ENCODE results near the gene EYS.
"Not testable (repeated sequence)": the region's sequence is repeated elsewhere in the genome, so short reads cannot be mapped to it uniquely, and the experiment has no call there.

The EYS gene

GRCh38 chr6:64085126-64085525 lies 1621.9 kb downstream of the EYS start:
- DNase-seq: no peak

DNA sequence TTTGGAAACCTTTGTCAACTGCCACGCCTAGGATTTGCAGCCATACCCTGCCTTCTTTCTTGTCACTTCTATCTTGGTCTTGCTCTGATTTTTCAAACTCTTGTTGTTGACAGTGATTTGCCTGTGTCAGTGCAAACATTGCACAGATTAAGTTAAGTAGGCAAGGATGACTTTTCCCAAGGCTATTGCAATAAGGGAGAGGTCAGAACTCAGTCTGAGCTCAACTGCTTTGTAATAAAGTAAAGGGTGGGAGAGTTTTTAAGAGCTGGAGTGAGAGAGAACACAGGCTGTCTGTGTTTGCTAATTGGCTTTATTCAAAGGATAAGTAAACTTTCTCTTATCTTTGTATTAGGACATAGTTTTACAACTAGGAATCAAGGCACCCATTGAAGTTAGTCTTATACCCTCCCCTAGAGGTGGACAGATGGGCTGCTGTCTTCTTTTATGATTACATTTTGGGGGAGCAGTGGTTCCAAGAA lies 1622.8 kb downstream of the EYS start:
- no peak for DNase-seq

DNA sequence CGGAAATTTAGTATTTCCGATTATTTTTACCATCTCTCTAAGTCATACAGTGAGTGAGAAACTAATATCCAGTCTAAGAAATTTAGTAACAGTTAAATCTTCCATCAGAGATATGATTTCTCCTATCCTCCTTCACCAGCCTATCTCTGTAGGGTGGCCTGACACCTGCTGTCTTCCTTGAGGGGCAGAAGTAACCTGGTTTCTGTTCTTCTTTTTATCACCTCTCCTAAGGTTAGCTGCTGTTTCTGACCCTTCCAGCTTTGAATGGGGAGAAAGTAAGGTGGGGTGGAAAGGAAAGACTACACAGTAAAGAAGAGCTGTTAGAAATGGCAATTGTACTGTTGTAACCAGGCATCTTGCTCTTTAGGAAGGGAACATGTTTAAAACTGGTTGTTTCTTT lies 1623.8 kb downstream of the EYS start:
- no peak for DNase-seq

GRCh38 chr6:64081453-64081852 lies 1625.6 kb downstream of the EYS start:
- no peak for DNase-seq

DNA sequence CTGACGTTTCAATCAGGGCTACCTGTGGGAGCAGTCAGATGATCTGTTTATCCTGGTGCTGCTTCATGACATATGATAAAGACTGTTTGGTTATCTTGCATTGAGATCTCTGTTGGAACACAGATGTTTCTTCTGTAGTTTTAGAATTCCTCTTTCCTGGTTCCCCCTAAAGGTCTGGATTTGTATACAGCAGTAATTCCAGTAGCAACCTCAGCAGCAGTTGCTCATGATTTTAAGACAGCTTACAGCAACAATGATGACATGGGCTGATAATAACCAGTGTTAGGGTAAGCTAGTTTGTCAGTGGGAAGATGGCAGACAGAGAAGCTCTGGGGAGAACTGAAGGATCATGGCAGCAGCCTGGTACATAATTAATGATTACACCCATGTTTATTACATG lies 1632.0 kb downstream of the EYS start:
- no peak for DNase-seq

DNA sequence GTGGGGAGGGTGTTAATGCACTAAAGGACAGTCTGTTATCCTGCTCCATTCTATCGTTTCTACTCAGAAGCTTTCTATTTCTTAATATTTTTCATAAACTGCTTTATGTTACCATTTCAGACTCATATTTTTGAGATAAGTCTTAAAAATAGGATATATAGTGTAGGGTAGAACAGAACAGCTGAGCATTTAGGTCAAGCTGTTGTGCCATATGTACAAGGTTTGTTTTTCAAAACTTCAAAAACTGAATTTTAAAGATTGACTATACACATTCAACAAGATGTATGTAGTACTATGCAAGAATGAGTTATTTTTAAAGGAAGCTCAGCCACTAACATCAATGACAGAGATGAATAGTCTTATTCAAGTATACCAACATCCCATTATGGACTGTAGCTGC lies 1634.3 kb downstream of the EYS start:
- no peak for DNase-seq

DNA sequence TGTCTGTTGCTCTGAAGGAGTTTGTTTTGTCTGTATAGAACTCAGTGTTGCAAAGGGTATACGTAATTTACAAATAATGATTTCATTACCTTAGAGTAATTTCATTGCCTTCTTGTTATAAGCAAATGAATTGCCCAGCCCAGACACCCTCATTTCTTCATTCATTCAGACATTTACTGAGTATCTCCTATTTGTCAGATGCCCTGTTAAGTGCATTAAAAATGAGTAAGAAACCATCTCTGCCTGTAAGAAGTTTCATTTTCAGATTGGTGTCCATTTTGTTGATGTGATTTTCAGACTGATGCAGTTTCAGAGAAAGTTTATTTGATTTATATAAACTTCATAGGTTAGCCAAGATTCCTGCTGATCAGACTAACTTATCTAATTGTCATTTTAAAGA lies 1642.1 kb downstream of the EYS start:
- no peak for DNase-seq

- DNase-seq: no peak
Observed at GRCh38 chr6:64062960-64063683, 1643.9 kb downstream of the EYS start.

DNA sequence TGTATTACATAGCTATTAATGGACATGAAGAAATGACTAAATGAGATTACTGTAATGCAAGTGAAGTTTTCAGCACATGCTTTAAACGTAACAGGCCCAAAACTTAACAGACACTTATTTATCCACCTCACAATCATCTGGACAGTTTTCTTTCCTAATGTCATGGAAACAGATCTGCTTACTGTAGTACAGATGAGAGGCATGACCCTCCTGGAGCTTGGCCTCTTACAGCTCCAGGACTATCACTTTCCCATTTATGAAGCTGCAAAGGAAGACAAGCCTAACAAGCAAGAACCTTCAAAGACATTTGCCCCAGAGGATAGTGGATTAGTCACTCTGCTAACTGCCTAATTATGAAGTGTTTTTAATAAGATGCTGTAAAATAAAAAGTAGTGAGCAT lies 1652.2 kb downstream of the EYS start:
- DNase-seq: no peak

DNA sequence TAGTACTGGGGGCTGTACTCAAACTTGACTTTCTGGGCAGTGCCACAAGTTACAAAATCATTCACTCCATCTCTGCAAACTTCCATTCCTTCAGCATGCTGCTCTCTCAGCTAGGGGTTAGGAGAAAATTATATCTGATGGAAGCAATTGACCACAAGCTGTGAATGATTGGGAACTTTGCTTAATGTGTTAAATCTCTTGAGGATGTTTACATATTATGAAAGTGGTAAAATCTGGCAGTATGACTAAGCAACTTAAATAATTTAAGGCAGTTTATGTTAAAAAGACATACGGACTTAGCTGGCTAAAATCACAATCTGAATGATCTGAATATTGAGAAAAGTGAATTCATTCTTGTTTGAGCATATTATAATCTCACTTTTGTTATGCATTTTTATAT lies 1656.4 kb downstream of the EYS start:
- DNase-seq: no peak

DNA sequence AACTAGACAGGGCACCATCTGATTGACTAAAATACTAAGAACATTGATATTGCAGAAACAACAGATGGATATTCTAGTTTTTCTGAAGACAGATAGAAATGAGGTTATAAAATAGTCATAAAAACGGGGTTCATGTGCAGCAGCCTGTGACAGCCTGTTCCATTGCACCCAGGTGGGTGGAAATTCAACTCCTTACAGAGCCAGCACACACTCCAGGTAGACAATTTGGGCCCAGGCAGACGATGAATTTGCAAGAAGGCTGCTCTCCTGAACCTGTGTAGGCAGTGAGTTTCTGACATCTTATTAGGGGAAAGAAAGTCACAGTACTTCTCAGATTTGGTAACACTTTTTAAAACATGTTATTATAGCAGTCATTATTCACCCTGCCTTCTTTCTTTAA lies 1657.3 kb downstream of the EYS start:
- no peak for DNase-seq

- DNase-seq: no peak
Observed at GRCh38 chr6:64046746-64047208, 1660.2 kb downstream of the EYS start.

- no peak for DNase-seq
Observed at GRCh38 chr6:64041373-64041772, 1665.7 kb downstream of the EYS start.

DNA sequence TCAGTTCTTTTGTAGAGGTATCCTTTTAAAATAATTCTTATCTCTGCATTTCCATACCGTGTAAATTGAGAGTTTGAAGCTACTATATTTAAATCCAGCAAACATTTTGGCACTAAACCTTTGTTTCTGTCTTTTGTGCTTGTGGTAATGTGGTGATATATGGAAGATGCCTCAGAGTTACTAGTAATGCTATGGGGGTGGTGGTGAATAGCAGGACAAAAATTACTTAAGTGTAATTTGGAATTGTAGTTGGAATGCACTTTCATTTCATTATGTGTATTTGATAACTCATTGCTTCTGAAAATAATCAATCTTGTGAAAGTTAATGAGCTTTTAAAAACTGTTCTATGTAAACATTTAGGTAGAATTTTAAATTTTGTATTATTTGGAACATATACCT lies 1666.9 kb downstream of the EYS start:
- DNase-seq: no peak

- no peak for DNase-seq
Observed at GRCh38 chr6:64037427-64037826, 1669.6 kb downstream of the EYS start.

- DNase-seq: no peak
Observed at GRCh38 chr6:64034910-64035655, 1671.9 kb downstream of the EYS start.

DNA sequence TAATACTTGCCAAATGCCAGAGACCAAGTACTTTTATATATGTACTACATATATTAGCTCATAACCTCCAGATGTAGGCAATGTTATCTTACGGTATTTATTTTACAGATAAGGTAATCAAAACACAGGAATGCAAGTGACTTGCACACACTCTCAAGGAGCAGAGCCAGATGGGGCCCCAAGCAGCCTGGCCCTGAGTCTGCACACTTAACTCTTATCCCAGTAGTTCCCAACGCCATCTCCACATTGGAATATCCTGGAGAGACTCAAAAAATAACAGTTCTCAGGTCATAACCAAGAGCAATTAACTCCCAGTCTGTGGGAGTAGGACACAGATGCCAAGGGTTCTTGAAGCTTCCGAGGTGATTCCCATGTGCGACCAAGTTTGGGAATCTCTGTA lies 1672.7 kb downstream of the EYS start:
- DNase-seq: no peak

DNA sequence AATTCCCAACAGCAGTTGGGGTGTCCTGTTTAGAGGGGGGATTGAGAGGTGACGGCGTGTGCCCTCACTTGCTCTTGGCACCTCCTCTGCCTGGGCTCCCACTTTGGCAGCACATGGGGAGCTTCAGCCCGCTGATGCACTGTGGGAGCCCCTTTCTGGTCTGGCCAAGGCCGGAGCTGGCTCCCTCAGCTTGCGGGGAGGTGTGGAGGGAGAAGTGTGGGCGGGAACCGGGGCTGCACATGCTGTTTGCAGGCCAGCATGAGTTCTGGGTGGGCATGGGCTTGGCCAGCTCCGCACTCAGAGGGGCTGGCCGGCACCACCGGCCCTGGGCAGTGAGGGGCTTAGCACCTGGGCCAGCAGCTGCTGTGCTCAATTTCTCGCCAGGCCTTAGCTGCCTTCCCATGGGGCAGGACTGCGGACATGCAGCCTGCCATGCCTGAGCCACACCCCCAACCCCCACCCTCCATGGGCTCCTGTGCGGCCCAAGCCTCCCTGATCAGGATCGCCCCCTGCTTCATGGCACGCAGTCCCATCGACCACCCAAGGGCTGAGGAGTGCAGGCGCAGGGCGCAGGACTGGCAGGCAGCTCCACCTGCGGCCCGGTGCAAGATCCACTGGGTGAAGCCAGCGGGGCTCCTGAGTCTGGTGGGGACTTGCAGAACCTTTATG lies 1675.9 kb downstream of the EYS start:
- DNase-seq: not testable (repeated sequence)

DNA sequence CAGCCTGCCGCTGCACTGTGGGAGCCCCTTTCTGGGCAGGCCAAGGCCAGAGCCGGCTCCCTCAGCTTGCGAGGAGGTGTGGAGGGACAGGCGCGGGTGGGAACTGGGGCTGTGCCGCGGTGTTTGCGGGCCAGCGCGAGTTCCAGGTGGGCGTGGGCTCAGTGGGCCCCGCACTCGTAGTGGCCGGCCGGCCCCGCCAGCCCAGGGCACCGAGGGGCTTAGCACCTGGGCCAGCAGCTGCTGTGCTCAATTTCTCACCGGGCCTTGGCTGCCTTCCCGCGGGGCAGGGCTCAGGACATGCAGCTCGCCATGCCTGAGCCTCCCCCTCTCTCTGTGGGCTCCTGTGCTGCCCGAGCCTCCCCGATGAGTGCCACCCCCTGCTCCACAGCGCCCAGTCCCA lies 1683.3 kb downstream of the EYS start:
- no peak for DNase-seq

GRCh38 chr6:64014595-64014994 lies 1692.4 kb downstream of the EYS start:
- DNase-seq: no peak

DNA sequence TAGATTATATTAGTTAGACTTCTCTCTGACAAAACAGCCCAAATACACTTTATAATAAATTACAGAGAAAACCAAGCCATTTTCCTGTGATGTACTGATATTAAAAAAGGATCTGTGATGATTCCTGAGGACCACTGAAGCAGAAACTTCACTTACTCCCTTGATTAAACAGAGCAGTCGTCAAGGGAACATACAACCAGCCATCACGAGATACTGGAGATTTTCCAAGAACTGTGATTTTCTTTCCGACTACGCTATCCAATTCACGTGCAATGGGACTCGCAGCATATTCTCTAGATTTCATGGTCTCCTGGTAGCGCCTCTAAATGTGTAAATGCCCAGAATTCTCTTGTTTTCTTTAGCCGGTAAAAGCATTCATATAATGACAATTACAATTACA lies 1694.0 kb downstream of the EYS start:
- no peak for DNase-seq

GRCh38 chr6:64012351-64013001 lies 1694.5 kb downstream of the EYS start:
- DNase-seq: no peak

DNA sequence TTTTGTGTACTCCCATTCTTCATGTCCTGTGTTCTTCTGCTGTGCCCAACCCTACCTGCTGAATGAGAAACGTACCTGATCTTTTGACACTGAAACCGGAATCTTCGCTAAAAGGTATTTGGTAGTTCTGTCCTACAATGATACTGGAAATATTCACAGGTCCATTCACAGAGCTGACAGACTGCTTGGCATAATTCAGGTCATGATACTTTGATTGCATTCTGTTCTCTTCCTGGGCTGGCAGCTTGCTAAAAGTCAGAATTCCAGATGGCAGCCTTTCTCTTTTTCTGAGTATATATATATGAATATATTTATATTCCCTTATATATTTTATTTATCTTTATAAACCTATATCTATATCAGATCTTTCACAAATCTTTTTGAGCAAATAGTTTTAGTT lies 1696.4 kb downstream of the EYS start:
- no peak for DNase-seq

Measured in right forelimb (tissue), 1 donor.